OCI-LY1 (cell line): Measurements from ENCODE around the gene HTR1B.

ENCODE experiments used
- H2AFZ ChIP-seq: fragments of 200-600 bp; sonication (generic), shearing (Covaris generic); 2 replicates; pipeline ENCODE4 v1.6.0; 2014; ENCODE audit warnings: antibody characterized with exemption, mild to moderate bottlenecking, low read length
- H3F3A ChIP-seq: fragments of 200-600 bp; sonication (generic), shearing (Covaris generic); 2 replicates; pipeline ENCODE4 v1.6.0; 2014; ENCODE audit warnings: mild to moderate bottlenecking, antibody characterized with exemption, low read length, moderate library complexity; ENCODE audit not compliant: insufficient read depth
- H3K27ac ChIP-seq: fragments of 200-600 bp; sonication (generic); 2 replicates; pipeline ENCODE4 v1.5.1; 2014; ENCODE audit warnings: low read length, mixed run types, mild to moderate bottlenecking, low read depth; ENCODE audit not compliant: poor library complexity, severe bottlenecking
- H3K27me3 ChIP-seq: fragments of 200-600 bp; sonication (generic); 2 replicates; pipeline ENCODE4 v1.6.0; 2014; ENCODE audit warnings: antibody characterized with exemption, mild to moderate bottlenecking, low read length, moderate library complexity; ENCODE audit not compliant: insufficient read depth
- H3K36me3 ChIP-seq: fragments of 200-600 bp; sonication (generic); 2 replicates; pipeline ENCODE4 v1.6.1; 2014; ENCODE audit warnings: mild to moderate bottlenecking, antibody characterized with exemption, low read length, moderate library complexity, mixed read lengths; ENCODE audit not compliant: insufficient read depth
- H3K4me1 ChIP-seq: fragments of 200-600 bp; sonication (generic); 2 replicates; pipeline ENCODE4 v1.5.1; 2014; ENCODE audit warnings: mild to moderate bottlenecking, low read length, moderate library complexity; ENCODE audit not compliant: insufficient read depth, severe bottlenecking
- H3K4me2 ChIP-seq: fragments of 200-600 bp; sonication (generic), shearing (Covaris generic); 2 replicates; pipeline ENCODE4 v1.6.1; 2014; ENCODE audit warnings: low read length
- H3K4me3 ChIP-seq: fragments of 200-600 bp; sonication (generic); 2 replicates; pipeline ENCODE4 v1.5.1; 2014; ENCODE audit warnings: low read length, low read depth, mild to moderate bottlenecking, mixed read lengths; ENCODE audit not compliant: poor library complexity, severe bottlenecking
- H3K79me2 ChIP-seq: fragments of 200-600 bp; shearing (Covaris generic); 2 replicates; pipeline ENCODE4 v1.6.1; 2016; ENCODE audit warnings: mixed run types, low read length, mixed read lengths; ENCODE audit not compliant: insufficient read depth
- H3K9ac ChIP-seq: fragments of 200-600 bp; sonication (generic), shearing (Covaris generic); 2 replicates; pipeline ENCODE4 v1.6.1; 2014; ENCODE audit warnings: mild to moderate bottlenecking, low read length, mixed read lengths
- H3K9me2 ChIP-seq: fragments of 200-600 bp; sonication (generic), shearing (Covaris generic); 2 replicates; pipeline ENCODE4 v1.6.1; 2014; ENCODE audit warnings: low read depth, mild to moderate bottlenecking, low read length, mixed read lengths
- H3K9me3 ChIP-seq: fragments of 200-600 bp; shearing (Covaris generic); 2 replicates; pipeline ENCODE4 v1.6.1; 2014; ENCODE audit warnings: low read length, mixed read lengths
- H4K20me1 ChIP-seq: fragments of 200-600 bp; sonication (generic), shearing (Covaris generic); 2 replicates; pipeline ENCODE4 v1.6.0; 2016; ENCODE audit warnings: mild to moderate bottlenecking, low read length; ENCODE audit not compliant: insufficient read depth
- CTCF ChIP-seq: fragments of 200-600 bp; sonication (generic), shearing (Covaris generic); IDR thresholded peaks from 2 replicates; pipeline ENCODE4 v1.5.1; 2017; ENCODE audit warnings: mild to moderate bottlenecking, antibody characterized with exemption, low read length, moderate library complexity, mixed read lengths
- EZH2 ChIP-seq: fragments of 200-600 bp; sonication (generic), shearing (Covaris generic); IDR thresholded peaks from 2 replicates; pipeline ENCODE4 v1.8.0; 2017; ENCODE audit warnings: borderline replicate concordance, mixed run types, mild to moderate bottlenecking, antibody characterized with exemption, low read length, moderate library complexity, mixed read lengths

HTR1B gene

GRCh38 chr6:77462359-77463307 lies 658 bp downstream of the HTR1B start:
- Histone ChIP-seq H3K9ac (no peak overlapping the region), H4K20me1 (no peaks in the 10 kb centered on the region), H3K79me2 (no peaks in the 10 kb centered on the region), H2AFZ (no peak overlapping the region), H3K9me2 (no peaks in the 10 kb centered on the region), H3K4me1 (no peaks in the 10 kb centered on the region), H3K36me3 (no peaks in the 10 kb centered on the region), H3K9me3 (no peaks in the 10 kb centered on the region), H3F3A (no peaks in the 10 kb centered on the region), H3K4me3 (no peak overlapping the region), H3K27me3 (no peaks in the 10 kb centered on the region), H3K4me2 (no peak overlapping the region), H3K27ac (no peak overlapping the region)
- no peak for TF ChIP-seq EZH2
- no peak for TF ChIP-seq CTCF

DNA sequence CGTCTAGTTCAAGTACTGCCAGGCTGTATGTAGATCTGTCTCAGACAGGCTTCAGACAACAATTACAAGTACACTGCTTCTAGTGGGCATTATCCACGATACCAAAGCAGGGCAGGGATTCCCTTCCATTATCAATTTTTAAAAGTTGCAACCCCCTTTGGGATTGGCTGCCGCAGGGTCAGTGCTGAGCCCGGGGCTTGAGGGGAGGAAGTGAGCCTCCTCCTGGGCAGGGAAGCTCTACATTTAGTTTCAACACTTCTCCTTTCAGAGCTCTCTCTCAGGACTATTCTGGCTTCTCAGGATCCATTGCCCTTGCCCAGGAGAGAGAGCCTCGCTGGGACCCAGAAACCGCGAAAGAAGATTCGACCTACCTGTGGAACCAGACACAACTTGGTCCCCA lies 1.5 kb downstream of the HTR1B start:
- no peak for TF ChIP-seq EZH2
- no peak for TF ChIP-seq CTCF
- Histone ChIP-seq H3F3A (no peaks in the 10 kb centered on the region), H3K4me2 (no peak overlapping the region), H3K4me1 (no peaks in the 10 kb centered on the region), H2AFZ (no peak overlapping the region), H3K79me2 (no peaks in the 10 kb centered on the region), H3K9ac (no peak overlapping the region), H3K27me3 (no peaks in the 10 kb centered on the region), H3K36me3 (no peaks in the 10 kb centered on the region), H3K27ac (no peak overlapping the region), H3K4me3 (no peak overlapping the region), H3K9me2 (no peaks in the 10 kb centered on the region), H4K20me1 (no peaks in the 10 kb centered on the region), H3K9me3 (no peaks in the 10 kb centered on the region)

GRCh38 chr6:77458421-77458820 lies 4.9 kb downstream of the HTR1B start:
- Histone ChIP-seq H3K27ac (no peak overlapping the region), H3K4me3 (no peak overlapping the region), H3K36me3 (no peaks in the 10 kb centered on the region), H3K4me2 (no peak overlapping the region), H3K9me3 (no peaks in the 10 kb centered on the region), H3F3A (no peaks in the 10 kb centered on the region), H4K20me1 (no peaks in the 10 kb centered on the region), H3K4me1 (no peaks in the 10 kb centered on the region), H3K9ac (no peak overlapping the region), H3K9me2 (no peaks in the 10 kb centered on the region), H3K27me3 (no peaks in the 10 kb centered on the region), H3K79me2 (no peaks in the 10 kb centered on the region), H2AFZ (no peak overlapping the region)
- TF ChIP-seq EZH2 = no peak
- TF ChIP-seq CTCF = no peak
